Measurements from ENCODE around the gene TMEM9B. TPM values are rescaled to one million over a fixed set of nuclear protein-coding genes. Genes with fewer than 3 reads are reported as not detected.

The TMEM9B gene
- total RNA-seq, 2 donors from 2014 or later, result 39.5 to 50.8 TPM

DNA sequence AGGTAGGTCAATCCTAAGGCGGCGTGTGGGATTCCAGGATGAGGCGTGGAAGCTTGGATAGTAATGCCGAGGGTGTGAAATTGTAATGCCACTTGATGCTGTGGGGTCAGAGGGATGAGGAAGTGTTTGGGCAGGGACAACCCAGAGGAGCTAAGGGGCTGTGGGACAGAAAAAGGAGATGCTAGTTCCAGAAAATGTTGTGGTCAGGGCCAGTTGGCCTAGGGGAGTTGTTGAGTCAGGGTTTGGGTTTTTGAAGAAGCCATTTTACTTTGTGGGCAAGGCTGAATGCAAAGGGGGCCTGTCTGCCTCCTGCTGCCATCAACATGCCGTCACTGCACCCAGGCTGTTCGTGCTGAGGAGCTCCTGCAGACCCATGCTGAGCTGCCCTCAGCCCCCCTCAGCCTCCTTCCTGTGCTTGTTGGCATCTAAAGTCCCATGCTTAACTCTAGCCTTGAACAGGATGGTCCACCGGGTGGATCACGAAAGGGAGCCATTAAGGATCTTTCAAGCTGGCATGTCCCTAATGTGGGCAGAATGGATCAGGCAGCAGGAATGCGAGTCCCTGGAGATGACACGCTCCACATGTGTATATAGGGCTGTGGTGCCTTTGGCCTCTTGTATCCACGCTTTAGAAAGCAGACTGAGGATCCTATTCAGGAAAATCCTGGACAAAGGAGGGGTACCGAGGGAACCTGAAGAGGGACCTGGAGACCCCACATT lies 33.6 kb downstream of the TMEM9B start:
- Histone ChIP-seq H3K27me3 (no peaks in the 10 kb centered on the region), H3K4me1 (no peaks in the 10 kb centered on the region), H3K27ac (no peak overlapping the region), H3K4me3 (no peak overlapping the region), H3K9me3 (no peaks in the 10 kb centered on the region), H3K36me3 (no peaks in the 10 kb centered on the region)
- DNase-seq (ENCODE audit: low spot score), result no peak
- TF ChIP-seq, protein P1, sequence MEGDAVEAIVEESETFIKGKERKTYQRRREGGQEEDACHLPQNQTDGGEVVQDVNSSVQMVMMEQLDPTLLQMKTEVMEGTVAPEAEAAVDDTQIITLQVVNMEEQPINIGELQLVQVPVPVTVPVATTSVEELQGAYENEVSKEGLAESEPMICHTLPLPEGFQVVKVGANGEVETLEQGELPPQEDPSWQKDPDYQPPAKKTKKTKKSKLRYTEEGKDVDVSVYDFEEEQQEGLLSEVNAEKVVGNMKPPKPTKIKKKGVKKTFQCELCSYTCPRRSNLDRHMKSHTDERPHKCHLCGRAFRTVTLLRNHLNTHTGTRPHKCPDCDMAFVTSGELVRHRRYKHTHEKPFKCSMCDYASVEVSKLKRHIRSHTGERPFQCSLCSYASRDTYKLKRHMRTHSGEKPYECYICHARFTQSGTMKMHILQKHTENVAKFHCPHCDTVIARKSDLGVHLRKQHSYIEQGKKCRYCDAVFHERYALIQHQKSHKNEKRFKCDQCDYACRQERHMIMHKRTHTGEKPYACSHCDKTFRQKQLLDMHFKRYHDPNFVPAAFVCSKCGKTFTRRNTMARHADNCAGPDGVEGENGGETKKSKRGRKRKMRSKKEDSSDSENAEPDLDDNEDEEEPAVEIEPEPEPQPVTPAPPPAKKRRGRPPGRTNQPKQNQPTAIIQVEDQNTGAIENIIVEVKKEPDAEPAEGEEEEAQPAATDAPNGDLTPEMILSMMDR (IDR thresholded peaks at IDR 0.05), result no peak

DNA sequence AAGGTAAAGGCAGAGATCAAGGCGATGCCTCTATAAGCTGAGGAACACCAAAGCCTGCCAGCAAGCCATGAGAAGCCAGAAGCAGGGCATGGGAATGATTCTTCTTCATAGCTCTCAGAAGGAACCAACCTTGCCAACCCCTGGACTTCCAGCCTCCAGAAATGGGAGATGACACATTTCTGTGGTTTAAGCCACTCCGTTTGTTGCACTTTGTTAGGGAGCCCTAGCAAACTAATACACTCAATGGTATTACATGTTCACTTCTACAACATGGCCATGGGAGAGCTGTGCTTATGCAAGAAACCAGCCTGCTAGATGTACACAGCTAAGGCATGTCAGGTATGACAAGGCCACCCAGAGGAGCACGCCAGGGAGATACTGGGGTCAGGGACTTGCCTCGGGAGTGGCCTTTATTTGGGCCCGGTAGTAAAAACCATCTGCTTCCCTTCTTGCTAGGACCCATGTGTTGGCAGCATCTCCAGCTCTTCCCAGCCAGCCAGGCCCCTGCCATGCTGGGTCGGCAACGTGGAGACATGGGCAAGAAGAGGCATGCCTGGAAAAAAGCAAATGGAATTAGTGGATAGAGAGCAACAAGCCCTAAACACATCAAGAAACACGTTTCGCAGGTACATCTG lies 35.1 kb downstream of the TMEM9B start:
- Histone ChIP-seq H3K27me3 (no peaks in the 10 kb centered on the region), H3K4me1 (no peaks in the 10 kb centered on the region), H3K27ac (no peak overlapping the region), H3K36me3 (no peaks in the 10 kb centered on the region), H3K4me3 (no peak overlapping the region), H3K9me3 (no peaks in the 10 kb centered on the region)
- TF ChIP-seq, protein P1 (IDR thresholded peaks at IDR 0.05), result no peak
- DNase-seq (ENCODE audit: low spot score), result no peak

DNA sequence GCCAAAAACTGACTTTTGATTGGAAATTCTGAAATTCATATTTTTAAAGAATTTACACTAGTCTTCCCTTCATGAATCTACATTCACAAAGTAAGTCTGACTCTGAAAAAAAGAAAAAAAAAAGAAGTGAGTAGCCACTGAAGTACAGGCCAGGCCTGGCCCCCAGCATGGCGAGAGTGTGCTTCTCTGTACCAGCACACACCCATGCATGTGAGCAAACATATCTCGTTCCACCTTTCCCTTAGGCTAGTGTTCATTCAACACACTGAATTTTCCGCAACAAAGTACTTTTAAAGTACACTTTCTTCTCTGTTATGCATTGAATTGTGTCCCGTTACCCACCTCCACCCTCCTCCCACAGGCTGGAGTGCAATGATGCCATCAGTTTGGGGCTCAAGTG lies 36.0 kb downstream of the TMEM9B start:
- no peak for DNase-seq (ENCODE audit: low spot score)

DNA sequence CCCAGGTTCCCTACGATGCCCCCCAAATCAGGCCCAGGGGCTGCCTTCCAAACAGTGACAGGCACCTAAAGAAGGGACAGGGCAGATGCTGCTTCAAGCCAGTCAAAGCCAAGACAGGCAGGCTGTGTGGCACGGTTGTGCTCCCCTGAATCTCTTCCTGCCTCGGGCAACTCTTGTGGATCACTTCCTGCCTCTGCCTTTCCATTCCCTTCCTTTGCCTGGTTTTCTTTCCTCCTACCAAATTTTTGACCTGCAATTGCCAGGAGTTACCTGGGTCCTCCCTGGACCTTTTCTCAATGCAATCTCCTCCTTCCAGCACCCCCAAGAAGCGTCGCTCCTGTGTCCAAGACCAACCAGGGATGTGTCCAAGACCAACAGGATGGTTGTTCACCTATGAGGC lies 37.0 kb downstream of the TMEM9B start:
- no peaks in the 10 kb centered on the region for H3K27me3 ChIP-seq
- H3K9me3 ChIP-seq, result no peaks in the 10 kb centered on the region
- H3K4me3 ChIP-seq, result no peak overlapping the region
- H3K4me1 ChIP-seq, result no peaks in the 10 kb centered on the region
- peaks cover 9% of the 10 kb centered on the region for H3K36me3 ChIP-seq
- TF ChIP-seq, protein P1 (IDR thresholded peaks at IDR 0.05), result no peak
- no peak for DNase-seq (ENCODE audit: low spot score)
- H3K27ac ChIP-seq, result no peak overlapping the region

More for the DNA sequence above, 36.0 kb downstream of the TMEM9B start:
- Histone ChIP-seq H3K9me3 (no peaks in the 10 kb centered on the region), H3K4me3 (no peak overlapping the region), H3K36me3 (peaks cover under 1% of the 10 kb centered on the region), H3K27me3 (no peaks in the 10 kb centered on the region), H3K4me1 (no peaks in the 10 kb centered on the region), H3K27ac (no peak overlapping the region)
- TF ChIP-seq, protein P1 (IDR thresholded peaks at IDR 0.05), result no peak

DNA sequence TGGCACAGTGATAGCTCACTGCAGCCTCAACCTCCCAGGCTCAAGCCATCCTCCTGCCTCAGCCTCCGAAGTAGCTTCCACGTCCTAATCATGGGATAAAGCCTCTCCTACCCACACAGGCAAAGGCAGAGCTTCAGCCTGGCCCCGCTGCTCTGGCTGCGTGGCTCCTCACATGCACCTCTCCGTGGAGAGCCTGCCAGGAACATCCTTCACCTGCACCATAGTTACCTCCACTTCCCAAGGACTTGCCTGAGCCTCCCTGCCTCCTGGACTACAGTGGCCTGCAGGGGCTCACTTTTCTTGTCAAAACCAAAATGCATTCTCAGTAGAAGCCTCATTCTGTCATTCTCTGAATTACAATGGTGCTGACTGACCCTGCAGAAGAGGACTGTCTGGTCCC lies 38.0 kb downstream of the TMEM9B start:
- Histone ChIP-seq H3K27ac (no peak overlapping the region), H3K9me3 (no peaks in the 10 kb centered on the region), H3K36me3 (peaks cover 17% of the 10 kb centered on the region), H3K4me1 (no peaks in the 10 kb centered on the region), H3K27me3 (no peaks in the 10 kb centered on the region), H3K4me3 (no peak overlapping the region)
- TF ChIP-seq, protein P1 (IDR thresholded peaks at IDR 0.05), result no peak
- DNase-seq (ENCODE audit: low spot score), result no peak
